HepG2 (cell line): ENCODE measurements around the gene NR2F6. TPM values are rescaled to one million over a fixed set of nuclear protein-coding genes. Genes with fewer than 3 reads are reported as not detected.

Experiments used
- ARNT2 ChIP-seq: sonication (generic); formaldehyde crosslinking; IDR thresholded peaks from 2 replicates; pipeline ENCODE4 v1.8.0; 2022; ENCODE audit warnings: mild to moderate bottlenecking, low read depth, missing genetic modification reagents, moderate library complexity
- CENPT ChIP-seq: sonication (generic); formaldehyde crosslinking; IDR thresholded peaks from 2 replicates; pipeline ENCODE4 v1.8.0; 2022; ENCODE audit warnings: low read depth, mild to moderate bottlenecking, moderate library complexity, missing genetic modification reagents
- DR1 ChIP-seq: sonication (generic); formaldehyde crosslinking; IDR thresholded peaks from 2 replicates; pipeline ENCODE4 v1.8.0; 2021; ENCODE audit warnings: mild to moderate bottlenecking, missing genetic modification reagents, inconsistent platforms
- GABPB1 ChIP-seq: IDR thresholded peaks from 2 replicates; pipeline ENCODE4 v1.6.1; 2016; ENCODE audit warnings: mild to moderate bottlenecking, missing genetic modification reagents, moderate library complexity, missing compliant biosample characterization
- HIVEP1 ChIP-seq: sonication (generic); formaldehyde crosslinking; IDR thresholded peaks from 2 replicates; pipeline ENCODE4 v1.4.0; 2020; ENCODE audit warnings: mild to moderate bottlenecking, missing genetic modification reagents
- HNF1B ChIP-seq: sonication (generic); formaldehyde crosslinking; IDR thresholded peaks from 2 replicates; pipeline ENCODE4 v1.5.1; 2020; ENCODE audit warnings: mild to moderate bottlenecking, moderate library complexity, missing genetic modification reagents
- HOXA5 ChIP-seq: sonication (generic); formaldehyde crosslinking; IDR thresholded peaks from 2 replicates; pipeline ENCODE4 v1.4.0; 2020; ENCODE audit warnings: missing genetic modification reagents
- KLF15 ChIP-seq: sonication (generic); formaldehyde crosslinking; IDR thresholded peaks from 2 replicates; pipeline ENCODE4 v1.8.1; 2023; ENCODE audit warnings: borderline replicate concordance, mild to moderate bottlenecking, inconsistent platforms, missing genetic modification reagents, mixed read lengths
- KLF9 ChIP-seq: IDR thresholded peaks from 2 replicates; pipeline ENCODE4 v1.6.1; 2016; ENCODE audit warnings: low read depth
- MTF1 ChIP-seq: sonication (generic); formaldehyde crosslinking; IDR thresholded peaks from 2 replicates; pipeline ENCODE4 v1.5.0; 2020; ENCODE audit warnings: missing genetic modification reagents
- PHF5A ChIP-seq: IDR thresholded peaks from one replicate; pipeline ENCODE4 v1.6.1; 2018; ENCODE audit warnings: low read depth, missing genetic modification reagents; ENCODE audit not compliant: unreplicated experiment
- SETDB1 ChIP-seq: sonication (generic); formaldehyde crosslinking; IDR thresholded peaks from 2 replicates; pipeline ENCODE4 v1.5.1; 2020; ENCODE audit warnings: missing genetic modification reagents, mild to moderate bottlenecking, borderline replicate concordance
- SIN3A ChIP-seq: IDR thresholded peaks from 2 replicates; pipeline ENCODE4 v1.6.1; 2011; ENCODE audit warnings: low read depth, mild to moderate bottlenecking, control low read depth, low read length, borderline replicate concordance
- SMAD3 ChIP-seq: sonication (generic); formaldehyde crosslinking; IDR thresholded peaks from 2 replicates; pipeline ENCODE4 v1.4.0; 2020; ENCODE audit warnings: missing genetic modification reagents
- SNAPC2 ChIP-seq: sonication (generic); formaldehyde crosslinking; IDR thresholded peaks from 2 replicates; pipeline ENCODE4 v1.8.1; 2022; ENCODE audit warnings: mild to moderate bottlenecking, missing genetic modification reagents
- SP140L ChIP-seq: sonication (generic); formaldehyde crosslinking; IDR thresholded peaks from 2 replicates; pipeline ENCODE4 v1.4.0; 2020; ENCODE audit warnings: missing genetic modification reagents, borderline replicate concordance
- THYN1 ChIP-seq: sonication (generic); formaldehyde crosslinking; IDR thresholded peaks from 2 replicates; pipeline ENCODE4 v1.8.1; 2023; ENCODE audit warnings: low read depth, mild to moderate bottlenecking, moderate library complexity, missing genetic modification reagents, borderline replicate concordance
- TRIM22 ChIP-seq: fragments of 450-650 bp; IDR thresholded peaks from 2 replicates; pipeline ENCODE4 v1.6.1; 2017
- ZBTB2 ChIP-seq: sonication (generic); formaldehyde crosslinking; IDR thresholded peaks from 2 replicates; pipeline ENCODE4 v1.8.0; 2022; ENCODE audit warnings: low read depth, missing genetic modification reagents
- ZIK1 ChIP-seq: sonication (generic); formaldehyde crosslinking; IDR thresholded peaks from 2 replicates; pipeline ENCODE4 v1.5.0; 2020; ENCODE audit warnings: mild to moderate bottlenecking, low read depth, missing genetic modification reagents, borderline replicate concordance
- ZNF253 ChIP-seq: sonication (generic); formaldehyde crosslinking; IDR thresholded peaks from 2 replicates; pipeline ENCODE4 v1.8.0; 2022; ENCODE audit warnings: mild to moderate bottlenecking, missing genetic modification reagents, borderline replicate concordance
- ZNF343 ChIP-seq: sonication (generic); formaldehyde crosslinking; IDR thresholded peaks from 2 replicates; pipeline ENCODE4 v1.4.0; 2020; ENCODE audit warnings: mild to moderate bottlenecking, missing genetic modification reagents
- ZNF672 ChIP-seq: sonication (generic); formaldehyde crosslinking; IDR thresholded peaks from 2 replicates; pipeline ENCODE4 v1.8.1; 2022; ENCODE audit warnings: missing genetic modification reagents
- ZSCAN5A ChIP-seq: sonication (generic); formaldehyde crosslinking; IDR thresholded peaks from 2 replicates; pipeline ENCODE4 v1.8.0; 2022; ENCODE audit warnings: mild to moderate bottlenecking, missing genetic modification reagents, borderline replicate concordance
- polyA plus RNA-seq, 8 experiments: library from polyadenylated mRNA; depleted of rRNA in 3 of 8; stranded (reverse) in 7 of 8; unstranded in 1 of 8; fragments of >200 nt; fragmentation: Illumina TruSeq in 4 of 8; extraction: Trizol in 4 of 8; gene quantifications; 2 replicates each; pipeline versions ENCODE4 v1.2.1 to v1.2.3, GENCODE V29; 2011 to 2016; ENCODE audit warnings: low read depth in 4 of 8, missing spikeins in 1 of 8, mixed read lengths in 1 of 8; ENCODE audit not compliant: insufficient read depth in 1 of 8
- total RNA-seq, 5 experiments: library from RNA; depleted of rRNA; stranded (reverse); fragments of >200 nt; fragmentation: Illumina TruSeq; extraction: Trizol; gene quantifications; 2 replicates each; pipeline ENCODE4 v1.2.3, GENCODE V29; 2016; ENCODE audit warnings: low read depth in 1 of 5

The NR2F6 gene
- total and polyA plus RNA-seq, 2 of the 13 experiments (the other 11 are each of a cell fraction or from before 2014, with no cell fraction given) = 30.9 to 72.4 TPM

- TF ChIP-seq SIN3A = peak; percentile 85
- TF ChIP-seq SMAD3 (CRISPR knock-in tag) = no peak; the same call in 1 of the 2 replicates
- 0 out of 2 replicates have a peak, but pooled peaks have one; percentile 51 for TF ChIP-seq ARNT2 (CRISPR knock-in tag)
- no peak for TF ChIP-seq TRIM22
- no peak for TF ChIP-seq MTF1 (CRISPR knock-in tag)
- TF ChIP-seq SP140L = no peak; the same call in 1 of the 2 replicates
- TF ChIP-seq SETDB1 (CRISPR knock-in tag) = no peak
- TF ChIP-seq DR1 (CRISPR knock-in tag) = no peak
- TF ChIP-seq KLF15 (CRISPR knock-in tag) = peak; percentile 58; the same call in 1 of the 2 replicates
- peak; percentile 98 for TF ChIP-seq GABPB1 (CRISPR knock-in tag)
- TF ChIP-seq ZNF343 (CRISPR knock-in tag) = no peak
- TF ChIP-seq HOXA5 = peak; percentile 71; the same call in 1 of the 2 replicates
- TF ChIP-seq PHF5A = no peak
- 0 out of 2 replicates have a peak, but pooled peaks have one; percentile 41 for TF ChIP-seq ZSCAN5A (CRISPR knock-in tag)
- TF ChIP-seq SNAPC2 (CRISPR knock-in tag) = no peak
- TF ChIP-seq ZNF672 (CRISPR knock-in tag) = no peak
- 0 out of 2 replicates have a peak, but pooled peaks have one; percentile 42 for TF ChIP-seq KLF9
- no peak for TF ChIP-seq THYN1
- peak; percentile 82 for TF ChIP-seq HNF1B (CRISPR knock-in tag)
- TF ChIP-seq CENPT = no peak
- TF ChIP-seq ZBTB2 (CRISPR knock-in tag) = peak; percentile 72
- TF ChIP-seq HIVEP1 (CRISPR knock-in tag) = peak; percentile 64
- no peak for TF ChIP-seq ZIK1 (CRISPR knock-in tag)
- TF ChIP-seq ZNF253 (CRISPR knock-in tag) = no peak
Measured at GRCh38 chr19:17215127-17215971, 30.4 kb downstream of the NR2F6 start, which contains the start of gene USE1 (continued).
